ENCODE measurements around the gene CASQ1. TPM values are rescaled to one million over a fixed set of nuclear protein-coding genes. Genes with fewer than 3 reads are reported as not detected.
A peak's percentile ranks its signal among the peaks of the same experiment; 100 is the strongest.

Gene CASQ1
- total and polyA plus RNA-seq, 2 donors (not counting 1 experiment from before 2014, with no cell fraction given): not detected

DNA sequence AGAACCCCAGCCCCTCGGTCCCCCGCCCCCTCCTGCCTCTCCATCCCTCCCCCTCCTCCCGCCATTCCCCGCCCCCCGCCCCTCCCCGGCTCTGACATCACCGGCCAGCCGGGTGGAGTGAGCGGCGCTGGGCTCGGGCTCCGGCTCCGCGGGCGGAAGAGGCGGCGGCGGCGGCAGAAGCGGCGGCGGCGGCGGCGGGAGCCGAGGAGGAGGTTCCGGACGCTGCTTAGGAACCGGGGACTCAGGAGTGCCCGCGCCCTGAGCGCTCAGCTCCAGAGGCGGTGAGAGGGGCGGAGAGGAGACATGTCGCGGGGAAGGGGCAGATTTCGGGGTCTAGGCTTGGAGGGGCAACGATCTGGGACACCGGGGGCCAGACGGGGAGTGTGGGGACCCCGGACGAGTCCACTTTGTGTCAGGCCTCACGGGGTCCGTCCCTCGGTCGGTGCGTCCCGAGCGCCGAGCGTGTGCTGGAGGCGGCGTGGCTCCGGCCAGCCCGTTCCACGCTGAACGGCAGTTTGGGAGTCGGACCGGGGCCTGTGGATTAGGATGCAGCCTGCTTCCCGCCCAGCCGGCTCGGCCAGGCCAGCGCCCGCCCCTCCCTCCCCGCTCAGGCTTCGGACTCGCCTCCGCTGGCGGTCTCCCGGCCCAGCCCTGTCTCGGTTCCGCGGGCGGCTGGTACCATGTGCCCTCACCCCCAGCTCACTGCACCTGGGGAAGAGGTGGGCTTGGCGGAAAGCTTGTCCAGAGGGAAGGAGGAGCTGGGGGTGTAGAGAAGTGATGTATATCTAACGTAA, 15.1 kb downstream of the CASQ1 start, which contains the start of gene PEA15:
Gene PEA15 (plus strand): TSS at position 143 of the 794 bp plus-strand sequence. CDS start 6,161 bp downstream, outside the sequence.
- peaks cover 9 to 19% of the 10 kb centered on the region in 2 experiments for H3K36me3 ChIP-seq (replicated peaks in 1 of 2; ENCODE audit: control extremely low read depth in 1 of 2, control insufficient read depth in 1 of 2, extremely low read depth in 1 of 2, insufficient read depth in 2 of 2, low read length in 1 of 2)
- H3K4me3 ChIP-seq (ENCODE audit: control extremely low read depth in 1 of 5, extremely low read depth in 1 of 5, insufficient read depth in 1 of 5, low read depth in 2 of 5, low read length in 4 of 5): peak within 1 kb of the TSS; percentile 44 to 99 (median 92)
- peaks cover 15% of the 10 kb centered on the region for H3K79me2 ChIP-seq (ENCODE audit: control insufficient read depth, insufficient read depth, low read length)
- Mint-ChIP-seq H3K4me3 (peak within 1 kb of the TSS; percentile 88), H3K9me3 (ENCODE audit: insufficient read depth) (no peaks in the 10 kb centered on the region), H3K27ac (peak within 1 kb of the TSS; percentile 90), H3K4me1 (peaks cover 66% of the 10 kb centered on the region), H3K27me3 (no peaks in the 10 kb centered on the region)
- peak within 1 kb of the TSS; percentile 98 to 99 for H3K27ac ChIP-seq (ENCODE audit: low read length in 2 of 2)
- peaks cover 26 to 35% of the 10 kb centered on the region in 2 donors for H3K4me1 ChIP-seq (ENCODE audit: control insufficient read depth in 2 of 2, insufficient read depth in 2 of 2, low read length in 2 of 2)
- POLR2A ChIA-PET: interaction anchor here (1.0 to 1.6 kb wide), 4 partner anchors 9 to 57 kb away, joined by 3 to 5 read pairs (median 4); partner anchors contain the start of gene DCAF8
- CTCF ChIA-PET: interaction anchor here (0.6 to 9.7 kb wide), 6 partner anchors 10 to 171 kb away, joined by 3 to 77 read pairs (median 22); no protein-coding TSS in a partner anchor
- H4K20me1 ChIP-seq (ENCODE audit: control insufficient read depth, insufficient read depth, low read length, poor library complexity, severe bottlenecking): no peaks in the 10 kb centered on the region
- intact Hi-C loops (cut with micrococcal nuclease): loop anchor here (2.0 kb wide), 1 partner anchor 57 kb away; the partner anchor contains the start of gene DCAF8
- no peaks in the 10 kb centered on the region for H3K9me3 ChIP-seq (ENCODE audit: control extremely low read depth in 1 of 3, control insufficient read depth in 2 of 3, insufficient read depth in 1 of 3, low read length in 2 of 3)
- H3K9ac ChIP-seq (ENCODE audit: low read length): peak within 1 kb of the TSS; percentile 87
- TF ChIP-seq EZH2 (IDR thresholded peaks at IDR 0.05; ENCODE audit: borderline replicate concordance, insufficient read depth, low read depth, low read length, poor library complexity, severe bottlenecking): no peak
- TF ChIP-seq, protein P1, sequence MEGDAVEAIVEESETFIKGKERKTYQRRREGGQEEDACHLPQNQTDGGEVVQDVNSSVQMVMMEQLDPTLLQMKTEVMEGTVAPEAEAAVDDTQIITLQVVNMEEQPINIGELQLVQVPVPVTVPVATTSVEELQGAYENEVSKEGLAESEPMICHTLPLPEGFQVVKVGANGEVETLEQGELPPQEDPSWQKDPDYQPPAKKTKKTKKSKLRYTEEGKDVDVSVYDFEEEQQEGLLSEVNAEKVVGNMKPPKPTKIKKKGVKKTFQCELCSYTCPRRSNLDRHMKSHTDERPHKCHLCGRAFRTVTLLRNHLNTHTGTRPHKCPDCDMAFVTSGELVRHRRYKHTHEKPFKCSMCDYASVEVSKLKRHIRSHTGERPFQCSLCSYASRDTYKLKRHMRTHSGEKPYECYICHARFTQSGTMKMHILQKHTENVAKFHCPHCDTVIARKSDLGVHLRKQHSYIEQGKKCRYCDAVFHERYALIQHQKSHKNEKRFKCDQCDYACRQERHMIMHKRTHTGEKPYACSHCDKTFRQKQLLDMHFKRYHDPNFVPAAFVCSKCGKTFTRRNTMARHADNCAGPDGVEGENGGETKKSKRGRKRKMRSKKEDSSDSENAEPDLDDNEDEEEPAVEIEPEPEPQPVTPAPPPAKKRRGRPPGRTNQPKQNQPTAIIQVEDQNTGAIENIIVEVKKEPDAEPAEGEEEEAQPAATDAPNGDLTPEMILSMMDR (IDR thresholded peaks at IDR 0.05): no peak
- under 1% methylated on average over 57 of the region's 76 CpGs for WGBS (ENCODE audit: insufficient coverage)
- peak within 1 kb of the TSS; percentile 94 for H3K4me2 ChIP-seq (replicated peaks; ENCODE audit: low read depth, low read length, poor library complexity, severe bottlenecking)
- H3K27me3 ChIP-seq (replicated peaks in 1 of 4; ENCODE audit: control extremely low read depth in 1 of 4, control insufficient read depth in 3 of 4, insufficient read depth in 4 of 4, low read length in 3 of 4): no peaks in the 10 kb centered on the region
- H2AFZ ChIP-seq (ENCODE audit: insufficient read depth, low read depth, low read length, poor library complexity, severe bottlenecking): peak within 1 kb of the TSS; percentile 59
- ATAC-seq (ENCODE audit: low read depth): peak; percentile 57
- DNase-seq: peak; percentile 77

DNA sequence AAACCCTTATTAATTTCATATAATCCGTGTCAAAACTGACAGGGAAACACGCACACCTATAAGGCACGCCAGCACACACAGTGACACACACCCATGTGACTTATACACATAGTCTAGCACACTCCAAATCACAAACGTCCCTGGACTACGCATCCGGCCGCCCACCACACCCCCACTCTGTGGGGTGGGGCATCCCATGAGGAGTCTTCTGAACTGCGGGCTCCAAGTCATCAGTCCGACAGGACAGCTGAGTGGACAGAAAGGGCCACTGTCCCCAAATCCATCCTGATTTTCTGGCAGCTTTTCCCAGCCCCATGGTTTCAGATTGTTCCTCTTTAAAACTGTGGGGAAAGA, 15.6 kb downstream of the CASQ1 start:
- ChIA-PET CTCF (interaction anchor here (0.6 to 9.7 kb wide), 6 partner anchors 14 to 170 kb away, joined by 3 to 77 read pairs (median 23); no protein-coding TSS in a partner anchor), POLR2A (no interaction called here)
- H3K27me3 Mint-ChIP-seq: no peaks in the 10 kb centered on the region
- peaks cover 9 to 24% of the 10 kb centered on the region in 2 experiments for H3K36me3 ChIP-seq (replicated peaks in 1 of 2; ENCODE audit: control extremely low read depth in 1 of 2, control insufficient read depth in 1 of 2, extremely low read depth in 1 of 2, insufficient read depth in 2 of 2, low read length in 1 of 2)
- no peaks in the 10 kb centered on the region for H4K20me1 ChIP-seq (ENCODE audit: control insufficient read depth, insufficient read depth, low read length, poor library complexity, severe bottlenecking)
- no peaks in the 10 kb centered on the region for H3K9me3 Mint-ChIP-seq (ENCODE audit: insufficient read depth)
- peak overlapping the region; percentile 89 for H3K27ac Mint-ChIP-seq
- H3K27me3 ChIP-seq (replicated peaks in 1 of 4; ENCODE audit: control extremely low read depth in 1 of 4, control insufficient read depth in 3 of 4, insufficient read depth in 4 of 4, low read length in 3 of 4): no peaks in the 10 kb centered on the region
- H3K4me1 ChIP-seq (ENCODE audit: control insufficient read depth in 2 of 2, insufficient read depth in 2 of 2, low read length in 2 of 2): peaks cover 26 to 35% of the 10 kb centered on the region in 2 donors
- no peak for DNase-seq
- H3K4me1 Mint-ChIP-seq: peaks cover 64% of the 10 kb centered on the region
- peak overlapping the region; percentile 94 to 98 for H3K27ac ChIP-seq (ENCODE audit: low read length in 2 of 2)
- H3K4me3 ChIP-seq (ENCODE audit: control extremely low read depth in 1 of 5, extremely low read depth in 1 of 5, insufficient read depth in 1 of 5, low read depth in 2 of 5, low read length in 4 of 5): peak overlapping the region; percentile 44 to 99 (median 92)
- peak overlapping the region; percentile 59 for H2AFZ ChIP-seq (ENCODE audit: insufficient read depth, low read depth, low read length, poor library complexity, severe bottlenecking)
- H3K4me2 ChIP-seq (replicated peaks; ENCODE audit: low read depth, low read length, poor library complexity, severe bottlenecking): peak overlapping the region; percentile 94
- peaks cover 15% of the 10 kb centered on the region for H3K79me2 ChIP-seq (ENCODE audit: control insufficient read depth, insufficient read depth, low read length)
- peak overlapping the region; percentile 88 for H3K4me3 Mint-ChIP-seq
- intact Hi-C loops (cut with micrococcal nuclease): no loop called here
- TF ChIP-seq, protein P1 (IDR thresholded peaks at IDR 0.05): no peak
- no peak for TF ChIP-seq EZH2 (IDR thresholded peaks at IDR 0.05; ENCODE audit: borderline replicate concordance, insufficient read depth, low read depth, low read length, poor library complexity, severe bottlenecking)
- 44% methylated on average over 5 of the region's 9 CpGs for WGBS (ENCODE audit: insufficient coverage)
- ATAC-seq (ENCODE audit: low read depth): peak; percentile 13
- H3K9ac ChIP-seq (ENCODE audit: low read length): peak overlapping the region; percentile 87
- no peaks in the 10 kb centered on the region for H3K9me3 ChIP-seq (ENCODE audit: control extremely low read depth in 1 of 3, control insufficient read depth in 2 of 3, insufficient read depth in 1 of 3, low read length in 2 of 3)

Data from B cell (primary cell).